ENCODE results near the gene USP3. TPM values are rescaled to one million over a fixed set of nuclear protein-coding genes. Genes with fewer than 3 reads are reported as not detected.
"Not testable (repeated sequence)": the region's sequence is repeated elsewhere in the genome, so short reads cannot be mapped to it uniquely, and the experiment has no call there.

Gene USP3
- total and polyA plus RNA-seq, 2 donors (not counting 3 experiments of a cell fraction or from before 2014, with no cell fraction given), result 18.8 to 52.4 TPM

GRCh38 chr15:63534888-63535287 is 30.5 kb downstream of the USP3 start:
- H3K4me2 ChIP-seq (ENCODE audit: insufficient read depth, low read length); H3K36me3 ChIP-seq (ENCODE audit: control insufficient read depth in 2 of 2, extremely low read depth in 1 of 2, insufficient read depth in 2 of 2, low read length in 2 of 2); FAIRE-seq; H3K4me3 ChIP-seq (replicated peaks in 1 of 3; ENCODE audit: insufficient read depth in 1 of 3, low read depth in 1 of 3, low read length in 3 of 3); H3K9me3 ChIP-seq (replicated peaks; ENCODE audit: control insufficient read depth, insufficient read depth, low read length); intact Hi-C loops (cut with micrococcal nuclease); DNase-seq (ENCODE audit: low read depth, low spot score); H2AFZ ChIP-seq (ENCODE audit: low read depth, low read length); H3K9ac ChIP-seq (replicated peaks; ENCODE audit: extremely low read depth, insufficient read depth, low read length); H3K27me3 ChIP-seq (ENCODE audit: control insufficient read depth in 2 of 2, insufficient read depth in 2 of 2, low read length in 2 of 2); H3K4me1 ChIP-seq (ENCODE audit: control insufficient read depth, extremely low read depth, insufficient read depth, low read length); H3K9me1 ChIP-seq (replicated peaks; ENCODE audit: control insufficient read depth, extremely low read depth, insufficient read depth, low read length); H4K20me1 ChIP-seq (replicated peaks; ENCODE audit: control insufficient read depth, extremely low read depth, insufficient read depth, low read length); POLR2A ChIA-PET; H3K27ac ChIP-seq (ENCODE audit: insufficient read depth, low read depth, low read length); BruUV-seq (replicated peaks); dilution Hi-C loops (cut with MboI; ENCODE audit: extremely low pct_ligation_motif_present, low sequenced_read_pairs): not testable (repeated sequence)
- H3K79me2 ChIP-seq (ENCODE audit: control insufficient read depth, insufficient read depth, low read length), result peaks cover 73% of the 10 kb centered on the region
- CTCF ChIA-PET, result interaction anchor here (1.9 kb wide), 1 partner anchor 10 kb away, joined by 10 read pairs; no protein-coding TSS in a partner anchor

GRCh38 chr15:63535689-63536088 is 31.3 kb downstream of the USP3 start:
- H3K9me1 ChIP-seq (replicated peaks; ENCODE audit: control insufficient read depth, extremely low read depth, insufficient read depth, low read length), result no peaks in the 10 kb centered on the region
- intact Hi-C loops (cut with micrococcal nuclease), result no loop called here
- no peaks in the 10 kb centered on the region for H3K27me3 ChIP-seq (ENCODE audit: control insufficient read depth in 2 of 2, insufficient read depth in 2 of 2, low read length in 2 of 2)
- no peak for TF ChIP-seq EZH2 (IDR thresholded peaks at IDR 0.05; ENCODE audit: borderline replicate concordance, low read depth, low read length, severe bottlenecking)
- TF ChIP-seq GATA2 (IDR thresholded peaks at IDR 0.05; ENCODE audit: insufficient read depth, insufficient read length, low read depth, low read length), result no peak
- no peak for TF ChIP-seq MAX (IDR thresholded peaks at IDR 0.05; ENCODE audit: insufficient read depth, insufficient read length)
- TF ChIP-seq POLR2A (IDR thresholded peaks at IDR 0.05; ENCODE audit: low read depth, low read length), result no peak
- TF ChIP-seq FOS (IDR thresholded peaks at IDR 0.05; ENCODE audit: borderline replicate concordance, insufficient read depth, low read length), result no peak
- no peak for TF ChIP-seq MYC (IDR thresholded peaks at IDR 0.05; ENCODE audit: low read depth, low read length)
- TF ChIP-seq POLR2AphosphoS5 (IDR thresholded peaks at IDR 0.05; ENCODE audit: insufficient read depth, low read depth, low read length), result no peak
- no peak for TF ChIP-seq CTCF (IDR thresholded peaks at IDR 0.05; ENCODE audit: extremely low read depth in 1 of 2, insufficient read depth in 1 of 2, low read depth in 1 of 2, low read length in 2 of 2)
- TF ChIP-seq JUN (IDR thresholded peaks at IDR 0.05; ENCODE audit: borderline replicate concordance, insufficient read depth, insufficient read length, low read depth), result no peak
- H4K20me1 ChIP-seq (replicated peaks; ENCODE audit: control insufficient read depth, extremely low read depth, insufficient read depth, low read length), result peaks cover 5% of the 10 kb centered on the region
- no peaks in the 10 kb centered on the region for H3K9me3 ChIP-seq (replicated peaks; ENCODE audit: control insufficient read depth, insufficient read depth, low read length)
- no peak overlapping the region for H2AFZ ChIP-seq (ENCODE audit: low read depth, low read length)
- H3K4me1 ChIP-seq (ENCODE audit: control insufficient read depth, extremely low read depth, insufficient read depth, low read length), result peaks cover 4% of the 10 kb centered on the region
- peaks cover 73% of the 10 kb centered on the region for H3K79me2 ChIP-seq (ENCODE audit: control insufficient read depth, insufficient read depth, low read length)
- no TSS peak for BruUV-seq (replicated peaks)
- no peak overlapping the region for H3K9ac ChIP-seq (replicated peaks; ENCODE audit: extremely low read depth, insufficient read depth, low read length)
- H3K36me3 ChIP-seq (ENCODE audit: control insufficient read depth in 2 of 2, extremely low read depth in 1 of 2, insufficient read depth in 2 of 2, low read length in 2 of 2), result peaks cover 2 to 4% of the 10 kb centered on the region in 2 experiments
- ChIA-PET POLR2A (interaction anchor here (1.4 kb wide), 1 partner anchor 10 kb away, joined by 6 read pairs; no protein-coding TSS in a partner anchor), CTCF (interaction anchor here (0.8 to 1.9 kb wide), 8 partner anchors 9 to 69 kb away, joined by 3 to 10 read pairs (median 3); no protein-coding TSS in a partner anchor)
- no peak overlapping the region for H3K27ac ChIP-seq (ENCODE audit: insufficient read depth, low read depth, low read length)
- H3K4me3 ChIP-seq (replicated peaks in 1 of 3; ENCODE audit: insufficient read depth in 1 of 3, low read depth in 1 of 3, low read length in 3 of 3), result no peak overlapping the region
- DNase-seq (ENCODE audit: low read depth, low spot score) (no peak), FAIRE-seq (no peak)
- dilution Hi-C loops (cut with MboI; ENCODE audit: extremely low pct_ligation_motif_present, low sequenced_read_pairs), result no loop called here
- H3K4me2 ChIP-seq (ENCODE audit: insufficient read depth, low read length), result no peak overlapping the region

All from endothelial cell of umbilical vein (primary cell).